GM23248 (cell line): ENCODE data around the gene PTPN1.

Experiments used
- EZH2 ChIP-seq: fragments of 200-600 bp; sonication (generic); IDR thresholded peaks from 2 replicates; pipeline ENCODE4 v1.6.1; 2018; ENCODE audit warnings: antibody characterized with exemption, mild to moderate bottlenecking; ENCODE audit not compliant: insufficient read depth, poor library complexity, severe bottlenecking
- EZH2phosphoT487 ChIP-seq: fragments of 200-600 bp; sonication (generic); IDR thresholded peaks from 2 replicates; pipeline ENCODE4 v1.6.1; 2018; ENCODE audit warnings: antibody characterized with exemption, moderate library complexity, mild to moderate bottlenecking, low read depth; ENCODE audit not compliant: insufficient read depth

DNA sequence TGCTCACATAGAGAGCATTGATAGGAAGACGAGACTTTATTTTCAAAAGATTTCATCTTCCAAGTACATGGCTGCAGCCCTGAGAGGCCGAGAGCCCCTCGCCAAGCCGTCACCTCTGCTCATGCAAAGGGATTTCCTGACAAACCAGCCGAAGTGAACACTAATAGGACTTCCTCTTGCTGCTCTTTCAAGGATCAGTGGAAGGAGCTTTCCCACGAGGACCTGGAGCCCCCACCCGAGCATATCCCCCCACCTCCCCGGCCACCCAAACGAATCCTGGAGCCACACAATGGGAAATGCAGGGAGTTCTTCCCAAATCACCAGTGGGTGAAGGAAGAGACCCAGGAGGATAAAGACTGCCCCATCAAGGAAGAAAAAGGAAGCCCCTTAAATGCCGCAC is 69.3 kb downstream of the PTPN1 start:
- TF ChIP-seq EZH2 (no peak), EZH2phosphoT487 (no peak)
